Measurements from ENCODE around the gene GPR101. TPM values are rescaled to one million over a fixed set of nuclear protein-coding genes. Genes with fewer than 3 reads are reported as not detected.

GPR101 gene
- total RNA-seq, 1 experiment from 2014 or later, result not detected

- no peak overlapping the region for H3K4me3 Mint-ChIP-seq
- H2BK20ac ChIP-seq (ENCODE audit: low read depth, low read length, poor library complexity, severe bottlenecking), result no peak overlapping the region
- peaks cover 0 to 4% (median 0%) of the 10 kb centered on the region in 3 experiments; a peak in 3 of 7 replicates for H3K36me3 Mint-ChIP-seq (ENCODE audit: insufficient read depth in 1 of 3, low read depth in 3 of 3)
- no peak for DNase-seq
- H4K91ac ChIP-seq (ENCODE audit: insufficient read length, low read depth, low read length), result no peak overlapping the region
- H3K56ac ChIP-seq (ENCODE audit: insufficient read length, low read depth, low read length), result no peak overlapping the region
- peaks cover 24% of the 10 kb centered on the region for H3K27me3 Mint-ChIP-seq (ENCODE audit: low read depth)
- H3K27me3 ChIP-seq (ENCODE audit: insufficient read depth, low read length), result peaks cover 55% of the 10 kb centered on the region
- H3K4me1 ChIP-seq (ENCODE audit: insufficient read depth, low read length), result no peaks in the 10 kb centered on the region
- H2BK5ac ChIP-seq (ENCODE audit: insufficient read length, low read length), result no peak overlapping the region
- H2AFZ ChIP-seq (ENCODE audit: low read length), result no peak overlapping the region
- H3K23me2 ChIP-seq (ENCODE audit: insufficient read length, low read depth, low read length, poor library complexity, severe bottlenecking), result peaks cover 10% of the 10 kb centered on the region
- no peak overlapping the region for H3K14ac ChIP-seq (ENCODE audit: insufficient read depth, low read length)
- H3K79me2 ChIP-seq (ENCODE audit: insufficient read depth, low read length), result no peaks in the 10 kb centered on the region
- no peak overlapping the region for H2AK5ac ChIP-seq (ENCODE audit: insufficient read length, low read length)
- no peak overlapping the region for H4K8ac ChIP-seq (replicated peaks; ENCODE audit: insufficient read length, low read depth, low read length)
- H3K9me3 Mint-ChIP-seq, result peaks cover 51 to 53% of the 10 kb centered on the region in 2 experiments
- H2BK120ac ChIP-seq (ENCODE audit: low read depth, low read length, poor library complexity, severe bottlenecking), result no peak overlapping the region
- peaks cover 40% of the 10 kb centered on the region for H3K9me3 ChIP-seq (ENCODE audit: control insufficient read depth, low read depth, low read length)
- H3K79me1 ChIP-seq (ENCODE audit: insufficient read depth, low read depth, low read length, poor library complexity, severe bottlenecking), result no peaks in the 10 kb centered on the region
- H2BK15ac ChIP-seq (ENCODE audit: low read depth, low read length), result no peak overlapping the region
- no peak for TF ChIP-seq CTCF (conservative IDR thresholded peaks at IDR 0.05)
- no peak overlapping the region for H3K23ac ChIP-seq (ENCODE audit: insufficient read length, low read depth, low read length)
- peaks cover 5% of the 10 kb centered on the region for H4K20me1 ChIP-seq (ENCODE audit: control insufficient read depth, insufficient read depth, insufficient read length)
- no peak overlapping the region for H3T11ph ChIP-seq (ENCODE audit: low read length)
- H3K27ac ChIP-seq (ENCODE audit: insufficient read length, low read depth, low read length), result no peak overlapping the region
- H4K5ac ChIP-seq (ENCODE audit: insufficient read length, low read depth, low read length), result no peak overlapping the region
- H3K18ac ChIP-seq (ENCODE audit: insufficient read length, low read depth, low read length), result no peak overlapping the region
- no peak overlapping the region for H3K27ac Mint-ChIP-seq
- H3K9ac ChIP-seq (ENCODE audit: extremely low read depth, insufficient read length, low read length), result no peak overlapping the region
- WGBS (ENCODE audit: extremely low coverage, insufficient read length, low lambda C conversion rate), result no CpG with 5 or more reads among the region's 16 CpGs
- peaks cover 6 to 12% of the 10 kb centered on the region in 2 experiments for H3K4me1 Mint-ChIP-seq
- H3K4ac ChIP-seq (ENCODE audit: low read depth, low read length), result no peak overlapping the region
- H2BK12ac ChIP-seq (ENCODE audit: insufficient read length, low read depth, low read length), result no peak overlapping the region
- peak overlapping the region; percentile 97 for H3K4me2 ChIP-seq (ENCODE audit: insufficient read depth, insufficient read length, low read length)
Measured at GRCh38 chrX:137031039-137031438, 2.8 kb downstream of the GPR101 start.

Measured in H9 (cell line).